H1 (cell line): ENCODE results near the gene PIGC. TPM values are rescaled to one million over a fixed set of nuclear protein-coding genes. Genes with fewer than 3 reads are reported as not detected.

Source experiments
- CTCF ChIA-PET: fragments of 300-600 bp; sonication (Branson Sonifier 250); formaldehyde crosslinking; loops from one replicate; lab custom pipeline; 2021; ENCODE audit not compliant: partially characterized antibody; lab: Charles Lee
- POLR2A ChIA-PET: fragments of 300-600 bp; sonication (Branson Sonifier 250); formaldehyde crosslinking; loops from one replicate; lab custom pipeline; 2021; ENCODE audit warnings: inconsistent platforms; ENCODE audit not compliant: partially characterized antibody; lab: Charles Lee
- DNase-seq, 2 experiments: peaks; one replicate each; pipeline versions ENCODE4 v3.0.0 to v3.0.0-alpha.2; 2010 to 2022; ENCODE audit warnings: low spot score in 2 of 2, low read depth in 1 of 2, mixed read lengths in 1 of 2
- FAIRE-seq: peaks from 2 replicates; lab custom pipeline; 2011; peaks lifted over from hg19 to GRCh38; lab: Jason Lieb, UNC
- H2AFZ ChIP-seq: 2 replicates; pipeline ENCODE4 v1.8.1; 2012; ENCODE audit warnings: low read length, inconsistent platforms
- H2AK5ac ChIP-seq: 2 replicates; pipeline ENCODE4 v1.6.1; 2013; ENCODE audit warnings: low read depth, low read length
- H2BK120ac ChIP-seq: replicated peaks from 2 replicates; pipeline ENCODE3; 2013; ENCODE audit warnings: low read depth, low read length, inconsistent platforms
- H2BK12ac ChIP-seq: 2 replicates; pipeline ENCODE4 v1.6.1; 2013; ENCODE audit warnings: low read depth, low read length
- H2BK15ac ChIP-seq: 2 replicates; pipeline ENCODE4 v1.6.1; 2013; ENCODE audit warnings: low read length
- H2BK20ac ChIP-seq: 2 replicates; pipeline ENCODE4 v1.6.1; 2013; ENCODE audit warnings: low read length
- H2BK5ac ChIP-seq: 2 replicates; pipeline ENCODE4 v1.6.1; 2013; ENCODE audit warnings: low read depth, low read length
- H3K14ac ChIP-seq: 2 replicates; pipeline ENCODE4 v1.6.1; 2013; ENCODE audit warnings: inconsistent platforms; ENCODE audit not compliant: insufficient read length
- H3K18ac ChIP-seq: 2 replicates; pipeline ENCODE4 v1.6.1; 2013; ENCODE audit warnings: low read length; ENCODE audit errors: extremely low read depth
- H3K23ac ChIP-seq: 2 replicates; pipeline ENCODE4 v1.6.1; 2013; ENCODE audit warnings: inconsistent platforms; ENCODE audit not compliant: insufficient read length
- H3K23me2 ChIP-seq: 2 replicates; pipeline ENCODE4 v1.6.1; 2013; ENCODE audit warnings: low read depth, low read length
- H3K27ac ChIP-seq: 2 replicates; pipeline ENCODE4 v1.6.1; 2011; ENCODE audit warnings: low read depth, low read length, inconsistent platforms
- H3K27me3 ChIP-seq, 4 experiments: replicated peaks in 1 of 4; 1 replicate in 1 of 4; 2 replicates in 3 of 4; pipeline versions ENCODE4 v1.6.1 to v1.8.1; 2011 to 2013; ENCODE audit warnings: low read length in 3 of 4, mild to moderate bottlenecking in 3 of 4, inconsistent platforms in 2 of 4, mixed read lengths in 2 of 4, moderate library complexity in 1 of 4; ENCODE audit not compliant: control insufficient read depth in 3 of 4, insufficient read depth in 3 of 4; ENCODE audit errors: extremely low read depth in 1 of 4
- H3K36me3 ChIP-seq, 4 experiments: 2 replicates each; pipeline versions ENCODE4 v1.6.1 to v1.8.1; 2011 to 2013; ENCODE audit warnings: mild to moderate bottlenecking in 4 of 4, low read length in 3 of 4, moderate library complexity in 2 of 4, control low read depth in 1 of 4, inconsistent platforms in 1 of 4; ENCODE audit not compliant: insufficient read depth in 4 of 4, control insufficient read depth in 2 of 4
- H3K4ac ChIP-seq: replicated peaks from 2 replicates; pipeline ENCODE3; 2013; ENCODE audit warnings: low read length, low read depth, mixed read lengths, inconsistent platforms; ENCODE audit not compliant: insufficient read length
- H3K4me1 ChIP-seq, 4 experiments: replicated peaks in 1 of 4; 1 replicate in 1 of 4; 2 replicates in 3 of 4; pipeline versions ENCODE4 v1.6.1 to v1.8.1; 2011 to 2013; ENCODE audit warnings: low read length in 3 of 4, inconsistent platforms in 2 of 4, mixed read lengths in 1 of 4; ENCODE audit not compliant: insufficient read depth in 4 of 4, control insufficient read depth in 3 of 4
- H3K4me2 ChIP-seq, 2 experiments: 2 replicates each; pipeline versions ENCODE4 v1.6.1 to v1.8.1; 2011 to 2013; ENCODE audit warnings: low read depth in 2 of 2, low read length in 2 of 2, control low read depth in 1 of 2, inconsistent platforms in 1 of 2, mild to moderate bottlenecking in 1 of 2; ENCODE audit not compliant: insufficient read depth in 1 of 2
- H3K4me3 ChIP-seq, 4 experiments: fragments of 200-600, 300-600 bp in 1 of 4; sonication (generic), shearing (Covaris generic), sonication (Bioruptor Twin) in 1 of 4; 2 replicates each; pipeline versions ENCODE4 v1.5.1 to v1.8.1; 2011 to 2016; ENCODE audit warnings: low read length in 4 of 4, low read depth in 3 of 4, control low read depth in 2 of 4, inconsistent platforms in 2 of 4, mild to moderate bottlenecking in 2 of 4, mixed read lengths in 1 of 4, moderate library complexity in 1 of 4; ENCODE audit not compliant: insufficient read depth in 2 of 4; ENCODE audit errors: extremely low read depth in 1 of 4
- H3K56ac ChIP-seq: replicated peaks from 2 replicates; pipeline ENCODE3; 2013; ENCODE audit warnings: low read depth, mild to moderate bottlenecking, mixed read lengths, low read length, inconsistent platforms; ENCODE audit not compliant: insufficient read length
- H3K79me1 ChIP-seq: 2 replicates; pipeline ENCODE4 v1.6.1; 2013; ENCODE audit warnings: low read depth, low read length, control low read depth
- H3K79me2 ChIP-seq, 2 experiments: 2 replicates each; pipeline versions ENCODE4 v1.6.1 to v1.8.1; 2012 to 2013; ENCODE audit warnings: low read length in 2 of 2, mild to moderate bottlenecking in 2 of 2, inconsistent platforms in 1 of 2; ENCODE audit not compliant: insufficient read depth in 2 of 2, control insufficient read depth in 1 of 2
- H3K9ac ChIP-seq, 4 experiments: replicated peaks in 1 of 4; 1 replicate in 1 of 4; 2 replicates in 3 of 4; pipeline versions ENCODE4 v1.6.1 to v1.8.1; 2011 to 2013; ENCODE audit warnings: low read depth in 3 of 4, low read length in 3 of 4, control low read depth in 2 of 4, mild to moderate bottlenecking in 2 of 4, moderate library complexity in 2 of 4, inconsistent platforms in 1 of 4; ENCODE audit errors: extremely low read depth in 1 of 4
- H3K9me3 ChIP-seq, 2 experiments: 2 replicates each; pipeline versions ENCODE4 v1.6.1 to v1.8.1; 2012 to 2013; ENCODE audit warnings: mild to moderate bottlenecking in 2 of 2, moderate library complexity in 2 of 2, control low read depth in 1 of 2, inconsistent platforms in 1 of 2, low read depth in 1 of 2, low read length in 1 of 2, mixed read lengths in 1 of 2; ENCODE audit not compliant: insufficient read depth in 2 of 2
- H4K20me1 ChIP-seq, 2 experiments: replicated peaks in 1 of 2; 2 replicates each; pipeline versions ENCODE3 to v1.8.1; 2011 to 2013; ENCODE audit warnings: inconsistent platforms in 2 of 2, low read length in 2 of 2, mild to moderate bottlenecking in 1 of 2; ENCODE audit not compliant: insufficient read depth in 2 of 2, control insufficient read depth in 1 of 2
- H4K5ac ChIP-seq: 2 replicates; pipeline ENCODE4 v1.6.1; 2013; ENCODE audit warnings: low read length, low read depth, mixed read lengths, inconsistent platforms; ENCODE audit not compliant: insufficient read length
- H4K8ac ChIP-seq: 2 replicates; pipeline ENCODE4 v1.8.0; 2013; ENCODE audit warnings: mild to moderate bottlenecking, moderate library complexity, low read length, inconsistent platforms; ENCODE audit not compliant: insufficient read depth; ENCODE audit errors: extremely low read depth
- H4K91ac ChIP-seq: replicated peaks from 2 replicates; pipeline ENCODE3; 2013; ENCODE audit warnings: low read length, mixed read lengths, inconsistent platforms; ENCODE audit not compliant: insufficient read length
- CBX8 ChIP-seq: fragments of 300-800, 300-1000 bp; sonication (generic); IDR thresholded peaks from 2 replicates; pipeline ENCODE4 v1.7.1; 2016; ENCODE audit warnings: low read depth, low read length, borderline replicate concordance
- CEBPB ChIP-seq: IDR thresholded peaks from 2 replicates; pipeline ENCODE4 v1.6.1; 2012; ENCODE audit warnings: low read depth, low read length
- EZH2 ChIP-seq: fragments of 200-600 bp; sonication (generic); IDR thresholded peaks from 2 replicates; pipeline ENCODE4 v1.7.1; 2012; ENCODE audit warnings: low read depth, mild to moderate bottlenecking, moderate library complexity, low read length, inconsistent platforms; ENCODE audit not compliant: severe bottlenecking
- FOSL1 ChIP-seq: IDR thresholded peaks from 2 replicates; pipeline ENCODE4 v1.6.1; 2011; ENCODE audit warnings: mild to moderate bottlenecking, low read depth, low read length, moderate library complexity; ENCODE audit not compliant: insufficient read depth
- GABPA ChIP-seq: IDR thresholded peaks from 2 replicates; pipeline ENCODE4 v1.6.1; 2011; ENCODE audit warnings: mild to moderate bottlenecking, low read length, moderate library complexity, borderline replicate concordance; ENCODE audit not compliant: insufficient read depth
- GTF2F1 ChIP-seq: IDR thresholded peaks from 2 replicates; pipeline ENCODE4 v1.6.1; 2012; ENCODE audit warnings: low read depth, low read length, improper control_type of control experiment, borderline replicate concordance
- HDAC6 ChIP-seq: IDR thresholded peaks from one replicate; pipeline ENCODE4 v1.7.1; 2012; ENCODE audit warnings: low read depth, mild to moderate bottlenecking, inconsistent platforms, low read length, moderate library complexity
- NRF1 ChIP-seq: IDR thresholded peaks from 2 replicates; pipeline ENCODE4 v1.6.1; 2011; ENCODE audit warnings: mild to moderate bottlenecking, low read depth, low read length, improper control_type of control experiment
- POLR2A ChIP-seq, 2 experiments: IDR thresholded peaks; 1 replicate in 1 of 2; 2 replicates in 1 of 2; pipeline ENCODE4 v1.6.1; 2011; ENCODE audit warnings: low read depth in 2 of 2, low read length in 2 of 2, mild to moderate bottlenecking in 2 of 2; ENCODE audit errors: control extremely low read depth in 1 of 2
- SUZ12 ChIP-seq: fragments of 200-600 bp; sonication (generic); IDR thresholded peaks from 2 replicates; pipeline ENCODE4 v1.6.1; 2012; ENCODE audit warnings: mild to moderate bottlenecking, inconsistent platforms, low read length, moderate library complexity, mixed read lengths
- WGBS, 2 experiments: shearing (Covaris generic) in 1 of 2; methylation state at CpG; one replicate each; pipeline versions ENCODE4 v1.1.6 to v1.1.7; 2013 to 2015; ENCODE audit warnings: low lambda C conversion rate in 2 of 2, mixed read lengths in 2 of 2, inconsistent platforms in 1 of 2, low coverage in 1 of 2, missing lambda C conversion rate in 1 of 2; ENCODE audit not compliant: insufficient replicate concordance in 2 of 2, insufficient coverage in 1 of 2, insufficient read length in 1 of 2; ENCODE audit errors: extremely low coverage in 1 of 2, missing lambda C conversion rate in 1 of 2; 5-methylcytosine and 5-hydroxymethylcytosine counted together
- polyA plus RNA-seq, 7 experiments: library from polyadenylated mRNA; depleted of rRNA in 3 of 7; stranded (reverse) in 5 of 7; unstranded in 2 of 7; fragments of >200 nt in 5 of 7; fragments of 200-250 nt in 2 of 7; gene quantifications; 1 replicate in 5 of 7; 2 replicates in 1 of 7; 4 replicates in 1 of 7; pipeline versions ENCODE4 v1.2.1 to v1.2.3, GENCODE V29; 2011 to 2013; ENCODE audit warnings: missing spikeins in 2 of 7, mixed read lengths in 2 of 7
- total RNA-seq: library from RNA; stranded (reverse); fragmentation: NEBNext Ultra II Directional; extraction: Animal tissue kit (Norgen Biotek cat#: 25700); gene quantifications from 2 replicates; pipeline ENCODE4 v1.2.1, GENCODE V29; 2021

Gene PIGC
- total and polyA plus RNA-seq, 2 of the 8 experiments (the other 6 are each of a cell fraction or from before 2014, with no cell fraction given) = 21.0 to 39.3 TPM

- H2AFZ ChIP-seq = no peak overlapping the region
- H3K27ac ChIP-seq = no peak overlapping the region
- no peak overlapping the region for H3K4me3 ChIP-seq
- no peak overlapping the region for H2BK12ac ChIP-seq
- CTCF ChIA-PET = interaction anchor here (0.6 to 2.5 kb wide), 4 partner anchors 10 to 532 kb away, joined by 3 to 8 read pairs (median 4); no protein-coding TSS in a partner anchor
- H3K9me3 ChIP-seq = no peaks in the 10 kb centered on the region
- no peak overlapping the region for H2BK15ac ChIP-seq
- no peak for DNase-seq
- POLR2A ChIA-PET = no interaction called here
- H3K79me1 ChIP-seq = no peaks in the 10 kb centered on the region
- H2AK5ac ChIP-seq = no peak overlapping the region
- H2BK120ac ChIP-seq = no peak overlapping the region
- H3K23ac ChIP-seq = no peak overlapping the region
- H3K4ac ChIP-seq = no peak overlapping the region
- no peak overlapping the region for H3K4me2 ChIP-seq
- no peaks in the 10 kb centered on the region for H3K27me3 ChIP-seq
- H3K18ac ChIP-seq = no peak overlapping the region
- no peak overlapping the region for H2BK20ac ChIP-seq
- H3K23me2 ChIP-seq = no peaks in the 10 kb centered on the region
- H4K8ac ChIP-seq = no peak overlapping the region
- no peak for FAIRE-seq
- TF ChIP-seq HDAC6 (no peak), FOSL1 (no peak), CEBPB (no peak), GTF2F1 (no peak), SUZ12 (no peak), EZH2 (no peak), POLR2A (IDR thresholded peaks at IDR 0.05; ENCODE audit: control extremely low read depth in 1 of 2, low read depth in 2 of 2, low read length in 2 of 2) (no peak), CBX8 (no peak), GABPA (no peak), NRF1 (no peak)
- WGBS, 2 experiments = 67% methylated on average over 1 of the region's 1 CpG; no CpG with 5 or more reads in 1 of the 2 experiments
- no peak overlapping the region for H4K91ac ChIP-seq
- no peak overlapping the region for H3K9ac ChIP-seq
- no peak overlapping the region for H3K14ac ChIP-seq
- no peak overlapping the region for H4K5ac ChIP-seq
- H3K79me2 ChIP-seq = no peaks in the 10 kb centered on the region
- no peaks in the 10 kb centered on the region for H3K36me3 ChIP-seq
- no peak overlapping the region for H2BK5ac ChIP-seq
- H3K56ac ChIP-seq = no peak overlapping the region
- no peaks in the 10 kb centered on the region; a peak in 1 of 7 replicates for H3K4me1 ChIP-seq
- no peaks in the 10 kb centered on the region for H4K20me1 ChIP-seq
These were observed 38.2 kb upstream of the PIGC start for GRCh38 chr1:172482044-172482443.
